Hematopoietic multipotent progenitor cell treated with erythropoietin and hydrocortisone succinate and interleukin-3 and kit ligand, for 15 days (in vitro differentiated cells): ENCODE data around the gene SWAP70.
A peak's percentile ranks its signal among the peaks of the same experiment; 100 is the strongest.

Experiments used
- DNase-seq: peaks from one replicate; pipeline ENCODE4 v3.0.0-alpha.2; 2015; ENCODE audit warnings: low spot score

SWAP70 gene

GRCh38 chr11:9753021-9753420 is 89.1 kb downstream of the SWAP70 start:
- no peak for DNase-seq

- no peak for DNase-seq
Measured at GRCh38 chr11:9754010-9754471, 90.2 kb downstream of the SWAP70 start.

GRCh38 chr11:9755561-9756185 is 91.8 kb downstream of the SWAP70 start:
- no peak for DNase-seq

GRCh38 chr11:9756461-9756860 is 92.6 kb downstream of the SWAP70 start:
- DNase-seq, result no peak

- no peak for DNase-seq
Measured at GRCh38 chr11:9756878-9757277, 93.0 kb downstream of the SWAP70 start.

GRCh38 chr11:9757809-9758636 is 94.1 kb downstream of the SWAP70 start:
- peak; percentile 83 for DNase-seq

GRCh38 chr11:9758637-9759518 is 95.0 kb downstream of the SWAP70 start:
- peak; percentile 52 for DNase-seq

GRCh38 chr11:9759519-9760192 is 95.8 kb downstream of the SWAP70 start:
- peak; percentile 70 for DNase-seq

- DNase-seq, result no peak
Measured at GRCh38 chr11:9760193-9760575, 96.3 kb downstream of the SWAP70 start.

- DNase-seq, result no peak
Measured at GRCh38 chr11:9761441-9761945, 97.6 kb downstream of the SWAP70 start.

- DNase-seq, result no peak
Measured at GRCh38 chr11:9762531-9762930, 98.7 kb downstream of the SWAP70 start.

GRCh38 chr11:9763301-9763700 is 99.4 kb downstream of the SWAP70 start:
- DNase-seq, result no peak

- no peak for DNase-seq
Measured at GRCh38 chr11:9765320-9766101, 101.6 kb downstream of the SWAP70 start.

GRCh38 chr11:9769621-9770020 is 105.7 kb downstream of the SWAP70 start:
- DNase-seq, result no peak

GRCh38 chr11:9771071-9771511 is 107.2 kb downstream of the SWAP70 start:
- no peak for DNase-seq

GRCh38 chr11:9772218-9772617 is 108.3 kb downstream of the SWAP70 start:
- no peak for DNase-seq

- DNase-seq, result no peak
Measured at GRCh38 chr11:9773524-9773923, 109.6 kb downstream of the SWAP70 start.

GRCh38 chr11:9774109-9774508 is 110.2 kb downstream of the SWAP70 start:
- no peak for DNase-seq

GRCh38 chr11:9774591-9775397 is 110.9 kb downstream of the SWAP70 start:
- DNase-seq, result no peak

- DNase-seq, result no peak
Measured at GRCh38 chr11:9775398-9775779, 111.5 kb downstream of the SWAP70 start.
